Measurements from ENCODE around the gene ERAP2. TPM values are rescaled to one million over a fixed set of nuclear protein-coding genes. Genes with fewer than 3 reads are reported as not detected.
"Not testable (repeated sequence)": the region's sequence is repeated elsewhere in the genome, so short reads cannot be mapped to it uniquely, and the experiment has no call there.

Gene ERAP2
- total RNA-seq, 6 donors from 2014 or later, result 19.9 to 24.8 (median 22.1) TPM

DNA sequence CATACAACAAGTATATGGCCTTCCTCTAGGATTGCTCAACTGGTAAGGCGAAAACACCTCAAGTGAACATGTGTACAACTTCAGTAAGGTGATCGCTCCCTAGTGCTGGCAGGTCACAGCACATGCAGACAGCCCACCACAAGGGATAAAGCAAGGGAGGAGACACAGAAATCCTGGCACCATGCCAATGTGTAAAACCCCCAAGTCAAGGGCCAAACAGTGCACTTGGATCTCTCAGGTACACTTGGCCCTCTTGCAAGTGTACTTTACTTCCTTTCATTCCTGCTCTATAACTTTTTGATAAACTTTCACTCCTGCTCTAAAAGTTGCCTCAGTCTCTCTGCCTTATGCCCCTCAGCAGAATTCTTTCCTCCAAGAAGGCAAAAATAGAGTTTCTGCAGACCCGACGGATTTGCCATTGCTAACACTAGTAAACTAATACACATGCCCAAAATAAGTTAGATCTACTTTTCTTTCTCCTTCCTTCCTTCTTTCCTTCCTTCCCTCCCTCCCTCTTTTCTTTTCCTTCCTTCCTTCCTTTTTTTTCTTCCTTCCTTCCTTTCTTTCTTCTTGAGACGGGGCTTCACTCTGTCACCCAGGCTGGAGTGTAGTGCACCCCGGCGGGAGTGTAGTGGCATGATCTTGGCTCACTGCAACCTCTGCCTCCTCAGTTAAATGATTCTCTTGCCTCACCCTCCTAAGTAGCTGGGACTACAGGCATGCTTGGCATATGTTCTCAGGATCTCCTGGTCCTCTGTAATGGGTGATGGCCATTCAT, 52.8 kb downstream of the ERAP2 start:
- WGBS, 2 donors, result 84 to 91% methylated on average over 7 of the region's 7 CpGs
- H3K27me3 ChIP-seq, result no peaks in the 10 kb centered on the region
- ATAC-seq (ENCODE audit: low FRiP score in 2 of 2) (no peak), DNase-seq (no peak)
- H3K36me3 ChIP-seq, result no peaks in the 10 kb centered on the region
- H3K4me3 ChIP-seq, result no peak overlapping the region
- TF ChIP-seq POLR2AphosphoS5 (IDR thresholded peaks at IDR 0.05) (no peak), CTCF (IDR thresholded peaks at IDR 0.05) (no peak), EP300 (IDR thresholded peaks at IDR 0.05) (no peak)
- no peak overlapping the region for H3K27ac ChIP-seq
- peaks cover 16 to 19% (median 17%) of the 10 kb centered on the region in 4 donors for H3K4me1 ChIP-seq
- H3K9me3 ChIP-seq, result no peaks in the 10 kb centered on the region

DNA sequence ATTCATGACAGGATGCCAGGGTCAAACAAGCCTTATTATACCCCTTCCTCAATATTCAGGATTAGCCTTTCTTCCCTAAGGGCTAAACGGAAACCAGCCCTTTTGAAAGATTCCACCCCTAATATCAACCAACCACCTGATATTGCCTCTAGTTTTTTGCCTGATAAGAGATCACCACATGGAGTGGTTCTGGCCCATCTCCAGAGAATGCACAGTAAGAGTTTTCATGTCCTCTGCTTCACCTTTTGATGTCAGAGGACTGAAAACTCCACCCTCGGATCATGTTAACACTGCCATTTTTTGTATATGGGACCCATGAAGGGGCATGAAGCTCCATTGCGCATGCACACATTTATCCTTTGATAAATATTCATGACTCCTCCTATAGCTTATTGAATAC, 53.8 kb downstream of the ERAP2 start:
- DNase-seq (no peak), ATAC-seq (ENCODE audit: low FRiP score in 2 of 2) (no peak)
- Histone ChIP-seq H3K27ac (no peak overlapping the region), H3K4me3 (no peak overlapping the region), H3K4me1 (peaks cover 16 to 21% (median 18%) of the 10 kb centered on the region in 4 donors), H3K9me3 (no peaks in the 10 kb centered on the region), H3K36me3 (no peaks in the 10 kb centered on the region), H3K27me3 (no peaks in the 10 kb centered on the region)
- 76 to 84% methylated on average over 3 of the region's 3 CpGs for WGBS, 2 donors
- TF ChIP-seq POLR2AphosphoS5 (IDR thresholded peaks at IDR 0.05) (no peak), CTCF (IDR thresholded peaks at IDR 0.05) (no peak), POLR2A (IDR thresholded peaks at IDR 0.05) (no peak), EP300 (IDR thresholded peaks at IDR 0.05) (no peak)

DNA sequence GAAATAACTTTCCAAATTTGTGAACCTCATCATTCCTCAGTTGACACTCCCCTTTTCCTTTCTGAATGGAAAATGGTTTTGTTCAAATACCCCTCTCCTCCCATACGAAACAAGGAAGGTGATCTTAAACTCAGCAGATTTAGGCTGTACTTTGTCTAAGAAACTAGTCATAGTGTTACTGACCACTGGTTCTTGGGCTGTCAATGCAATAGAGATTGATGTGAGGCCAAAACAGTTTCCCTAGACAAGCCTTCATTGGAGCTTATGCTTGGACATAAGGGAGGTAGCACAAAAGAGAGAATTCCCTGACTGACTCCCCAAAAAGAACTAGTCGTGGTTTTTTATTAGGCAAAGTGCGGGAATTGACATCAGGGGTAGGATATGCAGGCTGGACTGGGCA, 54.3 kb downstream of the ERAP2 start:
- H3K27me3 ChIP-seq, result no peaks in the 10 kb centered on the region
- H3K4me1 ChIP-seq, result peaks cover 16 to 21% (median 18%) of the 10 kb centered on the region in 4 donors
- DNase-seq (no peak), ATAC-seq (ENCODE audit: low FRiP score in 2 of 2) (no peak)
- no peaks in the 10 kb centered on the region for H3K9me3 ChIP-seq
- WGBS, 2 donors, result 96 to 98% methylated on average over 3 of the region's 3 CpGs
- no peaks in the 10 kb centered on the region for H3K36me3 ChIP-seq
- H3K4me3 ChIP-seq, result no peak overlapping the region
- H3K27ac ChIP-seq, result no peak overlapping the region
- TF ChIP-seq POLR2A (IDR thresholded peaks at IDR 0.05) (no peak), EP300 (IDR thresholded peaks at IDR 0.05) (no peak)

GRCh38 chr5:96931037-96931436, 54.7 kb downstream of the ERAP2 start:
- WGBS, 2 donors, result 93 to 100% methylated on average over 2 of the region's 2 CpGs
- DNase-seq; H3K36me3 ChIP-seq; ATAC-seq (ENCODE audit: low FRiP score in 2 of 2); H3K4me3 ChIP-seq; H3K9me3 ChIP-seq; H3K27me3 ChIP-seq; H3K27ac ChIP-seq: not testable (repeated sequence)
- H3K4me1 ChIP-seq, result peaks cover 16 to 21% (median 18%) of the 10 kb centered on the region in 4 donors

GRCh38 chr5:96931605-96932004, 55.3 kb downstream of the ERAP2 start:
- Histone ChIP-seq H3K27me3 (no peaks in the 10 kb centered on the region), H3K36me3 (no peaks in the 10 kb centered on the region), H3K4me3 (no peak overlapping the region), H3K27ac (no peak overlapping the region), H3K9me3 (no peaks in the 10 kb centered on the region), H3K4me1 (peaks cover 16 to 21% (median 18%) of the 10 kb centered on the region in 4 donors)
- ATAC-seq (ENCODE audit: low FRiP score in 2 of 2) (no peak), DNase-seq (no peak)
- 53 to 64% methylated on average over 1 of the region's 1 CpG for WGBS, 2 donors
- TF ChIP-seq CTCF (IDR thresholded peaks at IDR 0.05), result no peak
- no peak for TF ChIP-seq POLR2AphosphoS5 (IDR thresholded peaks at IDR 0.05)
- no peak for TF ChIP-seq EP300 (IDR thresholded peaks at IDR 0.05)
- no peak for TF ChIP-seq POLR2A (IDR thresholded peaks at IDR 0.05)

- Histone ChIP-seq H3K27me3 (no peaks in the 10 kb centered on the region), H3K9me3 (no peaks in the 10 kb centered on the region), H3K4me1 (peaks cover 16 to 22% (median 20%) of the 10 kb centered on the region in 4 donors), H3K27ac (no peak overlapping the region), H3K4me3 (no peak overlapping the region), H3K36me3 (no peaks in the 10 kb centered on the region)
- WGBS, 2 donors, result 81 to 89% methylated on average over 5 of the region's 5 CpGs
- DNase-seq, result no peak
- ATAC-seq (ENCODE audit: low FRiP score in 2 of 2), result no peak
- no peak for TF ChIP-seq POLR2AphosphoS5 (IDR thresholded peaks at IDR 0.05)
- no peak for TF ChIP-seq CTCF (IDR thresholded peaks at IDR 0.05)
- TF ChIP-seq POLR2A (IDR thresholded peaks at IDR 0.05), result no peak
- no peak for TF ChIP-seq EP300 (IDR thresholded peaks at IDR 0.05)
Measured at GRCh38 chr5:96932026-96932425, 55.7 kb downstream of the ERAP2 start.
